Right lobe of liver (tissue), 6 donors: ENCODE measurements around the gene CAMTA1. TPM values are rescaled to one million over a fixed set of nuclear protein-coding genes. Genes with fewer than 3 reads are reported as not detected.
"Not testable (repeated sequence)": the region's sequence is repeated elsewhere in the genome, so short reads cannot be mapped to it uniquely, and the experiment has no call there.

Source experiments
- ATAC-seq, 4 donors: fragments of 200-7000 bp; cut with Tn5 transposase; one replicate each; pipeline ENCODE4 v1.9.1; 2020; ENCODE audit warnings: mild to moderate bottlenecking in 4 of 4, moderate library complexity in 4 of 4
- DNase-seq, 3 donors: peaks; one replicate each; pipeline ENCODE4 v3.0.0-alpha.2; 2020
- H3K27ac ChIP-seq, 3 donors: fragments of 200-600 bp; one replicate each; pipeline ENCODE4 v1.8.0; 2022
- H3K27me3 ChIP-seq, 2 donors: fragments of 200-600 bp; one replicate each; pipeline ENCODE4 v1.8.0; 2022
- H3K36me3 ChIP-seq, 4 donors: fragments of 200-600 bp; sonication (generic) in 1 of 4; one replicate each; pipeline versions ENCODE4 v1.5.1 to v1.8.0; 2017 to 2022; ENCODE audit warnings: control low read depth in 1 of 4
- H3K4me1 ChIP-seq, 4 donors: fragments of 200-600 bp; sonication (generic) in 1 of 4; one replicate each; pipeline versions ENCODE4 v1.5.1 to v1.8.0; 2017 to 2022; ENCODE audit warnings: control low read depth in 1 of 4
- H3K4me3 ChIP-seq, 3 donors: fragments of 200-600 bp; one replicate each; pipeline ENCODE4 v1.8.0; 2022
- H3K9me3 ChIP-seq, 4 donors: fragments of 200-600 bp; sonication (generic) in 1 of 4; one replicate each; pipeline versions ENCODE4 v1.5.1 to v1.8.0; 2017 to 2022; ENCODE audit warnings: control low read depth in 1 of 4
- POLR2A ChIP-seq: fragments of 450-650 bp; IDR thresholded peaks from one replicate; pipeline ENCODE4 v1.6.1; 2017; ENCODE audit warnings: antibody characterized with exemption, mild to moderate bottlenecking
- WGBS: methylation state at CpG from one replicate; pipeline ENCODE4 v1.1.6; 2018; ENCODE audit warnings: low coverage, low lambda C conversion rate; ENCODE audit not compliant: insufficient coverage; ENCODE audit errors: missing lambda C conversion rate; 5-methylcytosine and 5-hydroxymethylcytosine counted together
- intact Hi-C, 2 donors: fragments of 100-400 bp; cut with DNase I; formaldehyde crosslinking; loops; one replicate each; pipeline versions ENCODE4 v1.11.2 to v1.14.1; 2022
- total RNA-seq, 6 experiments: library from RNA; depleted of rRNA in 2 of 6; stranded (reverse); fragments of >200 nt in 2 of 6; fragmentation: NEBNext Ultra II Directional in 3 of 6; extraction: Animal tissue kit (Norgen Biotek cat#: 25700) in 3 of 6; gene quantifications; one replicate each; pipeline versions ENCODE4 v1.1.0 to v1.2.4, GENCODE V29; 2016 to 2023
- TF ChIP-seq, protein P1 (sequence below), 4 donors: fragments of 200-600 bp in 3 of 4; fragments of 450-650 bp in 1 of 4; IDR thresholded peaks; one replicate each; pipeline versions ENCODE4 v1.5.1 to v1.8.0; 2016 to 2022; ENCODE audit warnings: antibody characterized with exemption in 4 of 4, mild to moderate bottlenecking in 2 of 4
- donor health status: DM: no; HTN: yes; CAD: no.
- donor health status: DM: no; HTN: no; CAD: no.
- donor health status: DM: no; HTN: no; CAD: no.
- donor health status: DM: no; HTN: yes; CAD: no.
- donor health status: DM: no; HTN: yes; CAD: no.

The CAMTA1 gene
- total RNA-seq, 6 experiments from 2014 or later: 32.3 to 49.4 (median 37.2) TPM

DNA sequence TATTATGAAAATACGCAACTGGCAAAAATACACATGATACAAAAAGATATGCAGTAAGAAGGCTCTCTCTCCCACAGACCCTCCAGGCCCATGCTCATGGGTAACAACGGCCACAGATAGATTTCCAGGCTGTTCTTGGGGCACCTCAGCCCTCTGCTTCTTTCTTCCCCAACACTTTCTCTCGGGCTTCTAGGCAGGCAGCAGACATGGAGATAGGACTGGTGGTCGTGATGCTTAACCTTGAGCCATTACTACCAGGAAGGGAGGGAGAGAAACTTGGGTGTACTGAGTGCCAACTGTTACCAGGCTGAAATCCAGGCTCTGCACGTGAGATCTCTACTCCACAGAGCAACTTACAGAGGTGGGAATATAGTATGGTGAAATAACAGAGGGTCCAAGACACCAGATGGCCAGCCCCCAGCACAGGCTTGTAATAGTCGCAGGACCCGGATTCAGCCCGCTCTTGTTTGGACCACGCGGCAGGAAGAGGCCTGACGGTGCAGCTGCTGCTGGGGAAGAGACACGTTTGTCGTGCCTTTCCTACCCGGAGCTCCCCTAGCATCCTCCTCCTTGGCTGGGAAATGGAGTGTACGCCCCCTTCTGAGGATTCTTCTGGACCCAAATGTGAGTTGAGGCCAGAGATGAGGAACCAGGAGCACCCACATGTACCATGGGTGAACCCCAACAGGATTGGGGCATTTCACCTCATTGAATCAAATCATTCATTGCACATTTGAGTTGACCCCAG lies 544.8 kb downstream of the CAMTA1 start:
- H3K27ac ChIP-seq: no peak overlapping the region
- no peak for ATAC-seq
- no peaks in the 10 kb centered on the region for H3K36me3 ChIP-seq
- TF ChIP-seq POLR2A: no peak
- TF ChIP-seq, protein P1, sequence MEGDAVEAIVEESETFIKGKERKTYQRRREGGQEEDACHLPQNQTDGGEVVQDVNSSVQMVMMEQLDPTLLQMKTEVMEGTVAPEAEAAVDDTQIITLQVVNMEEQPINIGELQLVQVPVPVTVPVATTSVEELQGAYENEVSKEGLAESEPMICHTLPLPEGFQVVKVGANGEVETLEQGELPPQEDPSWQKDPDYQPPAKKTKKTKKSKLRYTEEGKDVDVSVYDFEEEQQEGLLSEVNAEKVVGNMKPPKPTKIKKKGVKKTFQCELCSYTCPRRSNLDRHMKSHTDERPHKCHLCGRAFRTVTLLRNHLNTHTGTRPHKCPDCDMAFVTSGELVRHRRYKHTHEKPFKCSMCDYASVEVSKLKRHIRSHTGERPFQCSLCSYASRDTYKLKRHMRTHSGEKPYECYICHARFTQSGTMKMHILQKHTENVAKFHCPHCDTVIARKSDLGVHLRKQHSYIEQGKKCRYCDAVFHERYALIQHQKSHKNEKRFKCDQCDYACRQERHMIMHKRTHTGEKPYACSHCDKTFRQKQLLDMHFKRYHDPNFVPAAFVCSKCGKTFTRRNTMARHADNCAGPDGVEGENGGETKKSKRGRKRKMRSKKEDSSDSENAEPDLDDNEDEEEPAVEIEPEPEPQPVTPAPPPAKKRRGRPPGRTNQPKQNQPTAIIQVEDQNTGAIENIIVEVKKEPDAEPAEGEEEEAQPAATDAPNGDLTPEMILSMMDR (IDR thresholded peaks at IDR 0.05): no peak
- WGBS: 69% methylated on average over 5 of the region's 15 CpGs
- DNase-seq: no peak
- H3K4me1 ChIP-seq: peaks cover 0 to 7% (median 0%) of the 10 kb centered on the region in 4 donors
- H3K9me3 ChIP-seq: no peaks in the 10 kb centered on the region
- intact Hi-C loops: no loop called here
- H3K4me3 ChIP-seq: no peak overlapping the region
- no peaks in the 10 kb centered on the region for H3K27me3 ChIP-seq

DNA sequence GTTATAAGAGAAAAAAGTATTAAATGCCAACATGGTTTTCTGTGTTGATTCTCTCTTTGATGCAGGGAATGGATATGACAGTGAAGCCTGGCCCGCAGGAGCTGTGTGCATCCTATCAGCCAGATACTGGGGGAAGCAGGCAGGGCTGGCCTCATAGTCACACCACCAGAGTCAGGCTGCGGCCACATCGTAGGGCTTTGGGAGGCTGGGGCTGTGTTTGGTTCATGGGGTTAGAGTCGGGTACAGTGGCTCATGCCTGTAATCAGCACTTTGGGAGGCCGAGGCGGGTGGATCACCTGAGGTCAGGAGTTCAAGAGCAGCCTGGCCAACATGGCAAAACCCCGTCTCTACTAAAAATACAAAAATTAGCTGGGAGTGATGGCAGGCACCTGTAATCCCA lies 545.5 kb downstream of the CAMTA1 start:
- H3K4me1 ChIP-seq, H3K36me3 ChIP-seq, H3K9me3 ChIP-seq, H3K27ac ChIP-seq, H3K27me3 ChIP-seq, intact Hi-C loops, DNase-seq, ATAC-seq, H3K4me3 ChIP-seq: not testable (repeated sequence)
- no CpG with 5 or more reads among the region's 7 CpGs for WGBS

DNA sequence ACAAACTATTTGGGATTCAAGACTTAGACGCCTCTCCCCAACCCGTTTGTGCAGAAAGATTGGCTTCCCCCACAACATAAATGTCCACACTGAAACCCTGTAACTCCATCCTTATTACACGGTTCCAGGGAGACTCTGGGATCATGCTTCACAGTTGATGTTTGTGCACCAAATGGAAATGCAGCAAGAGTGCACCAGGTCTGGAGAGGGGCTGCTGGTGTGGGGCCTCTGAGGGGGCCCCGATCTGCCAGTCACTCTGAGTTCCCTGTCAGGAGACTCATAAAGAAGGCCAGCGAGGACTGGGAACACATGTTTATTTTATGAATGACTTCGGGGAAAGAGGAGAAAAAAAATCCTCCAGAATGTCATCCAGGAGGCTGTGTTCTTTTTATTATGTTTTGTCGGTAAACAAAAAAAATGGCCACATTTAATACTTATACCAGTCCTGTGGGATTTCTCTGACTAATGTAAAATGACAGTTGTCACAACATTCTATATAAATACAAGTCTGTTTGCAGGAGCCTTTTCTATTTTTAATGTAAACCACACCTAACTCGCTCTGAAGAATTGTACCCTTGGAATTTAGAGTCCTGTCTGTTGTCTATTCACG lies 546.8 kb downstream of the CAMTA1 start:
- no peak for DNase-seq
- 61% methylated on average over 9 of the region's 9 CpGs for WGBS

DNA sequence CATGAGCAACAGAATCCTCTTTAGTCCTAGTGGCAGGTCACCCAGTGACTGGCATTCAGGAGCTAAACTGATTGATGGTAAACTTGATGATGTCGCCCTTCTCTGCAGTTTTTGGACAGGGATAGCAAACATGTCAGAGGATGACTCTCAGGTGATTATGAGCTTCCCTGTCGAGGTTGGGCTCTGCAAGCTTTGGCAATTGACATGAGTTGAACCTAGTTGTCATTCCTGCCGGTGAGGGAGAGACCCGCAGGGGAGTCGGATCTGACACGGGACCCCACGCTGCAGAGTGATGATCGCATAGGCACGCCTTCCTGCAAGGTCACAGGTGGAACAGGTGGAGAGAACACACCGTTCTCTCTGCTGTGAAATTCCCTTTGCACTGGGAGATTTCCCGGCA lies 547.8 kb downstream of the CAMTA1 start:
- Histone ChIP-seq H3K27ac (no peak overlapping the region), H3K4me1 (peaks cover 0 to 7% (median 0%) of the 10 kb centered on the region in 4 donors), H3K4me3 (no peak overlapping the region), H3K9me3 (no peaks in the 10 kb centered on the region), H3K36me3 (no peaks in the 10 kb centered on the region), H3K27me3 (no peaks in the 10 kb centered on the region)
- ATAC-seq (peak in 3 of 4 donors; percentile 10 to 70 (median 36)), DNase-seq (no peak)
- TF ChIP-seq POLR2A: no peak
- TF ChIP-seq, protein P1 (IDR thresholded peaks at IDR 0.05): no peak
- intact Hi-C loops: no loop called here
- WGBS: 77% methylated on average over 5 of the region's 11 CpGs

More for the DNA sequence above, 546.8 kb downstream of the CAMTA1 start:
- Histone ChIP-seq H3K27ac (no peak overlapping the region), H3K36me3 (no peaks in the 10 kb centered on the region), H3K4me3 (no peak overlapping the region), H3K27me3 (no peaks in the 10 kb centered on the region), H3K9me3 (no peaks in the 10 kb centered on the region), H3K4me1 (peaks cover 0 to 7% (median 0%) of the 10 kb centered on the region in 4 donors)
- ATAC-seq: no peak
- TF ChIP-seq, protein P1 (IDR thresholded peaks at IDR 0.05): no peak
- no peak for TF ChIP-seq POLR2A
- intact Hi-C loops: no loop called here

DNA sequence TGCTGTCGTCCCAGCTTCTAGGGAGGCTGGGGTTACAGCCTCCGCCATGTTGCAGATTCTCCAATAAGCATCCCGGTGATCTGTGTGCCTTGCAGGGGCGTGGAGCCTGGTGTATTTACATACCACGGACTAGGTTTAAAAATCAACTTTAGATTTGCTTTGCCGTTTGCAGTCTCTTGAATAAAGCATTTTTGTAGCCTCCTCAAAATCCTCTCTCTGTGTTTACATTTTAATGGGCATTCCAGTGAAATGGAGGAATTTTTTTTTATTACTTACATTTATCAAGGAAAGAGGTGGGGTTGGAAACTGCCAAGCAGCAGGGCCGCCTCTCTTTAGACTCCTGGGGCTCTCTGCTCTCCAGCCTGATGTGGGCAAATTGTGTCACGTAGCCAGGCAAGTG lies 548.4 kb downstream of the CAMTA1 start:
- Histone ChIP-seq H3K4me1 (peaks cover 0 to 7% (median 0%) of the 10 kb centered on the region in 4 donors), H3K9me3 (no peaks in the 10 kb centered on the region), H3K27ac (no peak overlapping the region), H3K27me3 (no peaks in the 10 kb centered on the region), H3K36me3 (no peaks in the 10 kb centered on the region), H3K4me3 (no peak overlapping the region)
- TF ChIP-seq, protein P1 (IDR thresholded peaks at IDR 0.05): no peak
- TF ChIP-seq POLR2A: no peak
- intact Hi-C loops: no loop called here
- DNase-seq (peak in 1 of 3 donors; percentile 30), ATAC-seq (peak; percentile 42 to 77 (median 54))
- WGBS: 41% methylated on average over 8 of the region's 8 CpGs
